ENCODE results near the gene AZU1.

GRCh38 chr19:835210-835810 is 7.7 kb downstream of the AZU1 start:
- TF ChIP-seq EZH2 (IDR thresholded peaks at IDR 0.05; ENCODE audit: insufficient read depth, poor library complexity, severe bottlenecking) (no peak), EZH2phosphoT487 (IDR thresholded peaks at IDR 0.05; ENCODE audit: insufficient read depth, low read depth) (no peak)
